ENCODE measurements around the gene APOH.
"Not testable (repeated sequence)": the region's sequence is repeated elsewhere in the genome, so short reads cannot be mapped to it uniquely, and the experiment has no call there.

The APOH gene

GRCh38 chr17:66262767-66263166 lies 33.6 kb upstream of the APOH start:
- no peak for TF ChIP-seq MAX (IDR thresholded peaks at IDR 0.05; ENCODE audit: low read depth, low read length)
- no peak for TF ChIP-seq CTCF (IDR thresholded peaks at IDR 0.05; ENCODE audit: low read depth, low read length)
- no peak for TF ChIP-seq MYC (IDR thresholded peaks at IDR 0.05; ENCODE audit: low read depth, low read length)
- no peak for TF ChIP-seq POLR2A (IDR thresholded peaks at IDR 0.05; ENCODE audit: extremely low read depth, insufficient read length)
- DNase-seq (ENCODE audit: low read depth), result no peak
- H3K4me3 ChIP-seq (ENCODE audit: low read depth, low read length), result no peak overlapping the region

- TF ChIP-seq POLR2A (IDR thresholded peaks at IDR 0.05; ENCODE audit: extremely low read depth, insufficient read length) (no peak), MYC (IDR thresholded peaks at IDR 0.05; ENCODE audit: low read depth, low read length) (no peak), CTCF (IDR thresholded peaks at IDR 0.05; ENCODE audit: low read depth, low read length) (no peak), MAX (IDR thresholded peaks at IDR 0.05; ENCODE audit: low read depth, low read length) (no peak)
- no peak for DNase-seq (ENCODE audit: low read depth)
- no peak overlapping the region for H3K4me3 ChIP-seq (ENCODE audit: low read depth, low read length)
These were observed 31.5 kb upstream of the APOH start for GRCh38 chr17:66260688-66261087.

- H3K4me3 ChIP-seq (ENCODE audit: low read depth, low read length), result no peak overlapping the region
- TF ChIP-seq CTCF (IDR thresholded peaks at IDR 0.05; ENCODE audit: low read depth, low read length) (no peak), POLR2A (IDR thresholded peaks at IDR 0.05; ENCODE audit: extremely low read depth, insufficient read length) (no peak), MAX (IDR thresholded peaks at IDR 0.05; ENCODE audit: low read depth, low read length) (no peak), MYC (IDR thresholded peaks at IDR 0.05; ENCODE audit: low read depth, low read length) (no peak)
- DNase-seq (ENCODE audit: low read depth), result no peak
These were observed 31.1 kb upstream of the APOH start for GRCh38 chr17:66260275-66260674.

- TF ChIP-seq POLR2A (IDR thresholded peaks at IDR 0.05; ENCODE audit: extremely low read depth, insufficient read length), result no peak
- DNase-seq (ENCODE audit: low read depth), result no peak
- no peak overlapping the region for H3K4me3 ChIP-seq (ENCODE audit: low read depth, low read length)
These were observed 26.3 kb upstream of the APOH start for GRCh38 chr17:66255527-66255971.

GRCh38 chr17:66255112-66255511 lies 25.9 kb upstream of the APOH start:
- H3K4me3 ChIP-seq (ENCODE audit: low read depth, low read length), result no peak overlapping the region
- peak; percentile 77 for DNase-seq (ENCODE audit: low read depth)
- TF ChIP-seq MYC (IDR thresholded peaks at IDR 0.05; ENCODE audit: low read depth, low read length), result no peak
- TF ChIP-seq CTCF (IDR thresholded peaks at IDR 0.05; ENCODE audit: low read depth, low read length), result peak; percentile 63

- DNase-seq (ENCODE audit: low read depth), result not testable (repeated sequence)
These were observed 24.2 kb upstream of the APOH start for GRCh38 chr17:66253458-66253857.

GRCh38 chr17:66250686-66251085 lies 21.5 kb upstream of the APOH start:
- TF ChIP-seq MAX (IDR thresholded peaks at IDR 0.05; ENCODE audit: low read depth, low read length) (no peak), POLR2A (IDR thresholded peaks at IDR 0.05; ENCODE audit: extremely low read depth, insufficient read length) (no peak), MYC (IDR thresholded peaks at IDR 0.05; ENCODE audit: low read depth, low read length) (no peak), CTCF (IDR thresholded peaks at IDR 0.05; ENCODE audit: low read depth, low read length) (no peak)
- no peak overlapping the region for H3K4me3 ChIP-seq (ENCODE audit: low read depth, low read length)
- DNase-seq (ENCODE audit: low read depth), result no peak

More at GRCh38 chr17:66253458-66253857, 24.2 kb upstream of the APOH start:
- not testable (repeated sequence) for H3K4me3 ChIP-seq (ENCODE audit: low read depth, low read length)
